ENCODE data around the gene SLC40A1. TPM values are rescaled to one million over a fixed set of nuclear protein-coding genes. Genes with fewer than 3 reads are reported as not detected.

Gene SLC40A1
- total RNA-seq, 1 donor from 2014 or later = 8.3 TPM

DNA sequence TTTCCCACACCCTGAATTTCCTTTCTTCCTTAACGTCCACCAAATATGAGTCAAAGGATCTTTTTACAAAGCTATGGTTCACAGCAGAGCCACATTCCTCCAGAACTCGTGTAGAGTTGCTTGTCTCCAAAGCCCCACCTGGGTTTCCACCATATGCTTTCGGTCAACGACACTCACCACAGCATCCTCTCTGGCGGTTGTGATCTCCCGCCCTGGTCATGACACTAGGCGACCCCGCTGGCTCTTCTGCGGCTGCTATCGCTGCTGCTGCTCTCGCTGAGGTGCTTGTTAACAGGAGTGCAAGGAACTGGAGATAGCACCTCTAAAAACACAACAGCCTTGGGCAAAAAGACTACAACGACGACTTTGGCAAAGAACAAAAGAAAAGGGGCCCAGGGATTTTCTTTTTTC is 340 bp downstream of the SLC40A1 start:
- Histone ChIP-seq H3K27me3 (ENCODE audit: control insufficient read depth, insufficient read depth, low read length) (no peaks in the 10 kb centered on the region), H3K4me3 (ENCODE audit: low read depth, low read length) (peak overlapping the region; percentile 45), H3K36me3 (ENCODE audit: control insufficient read depth, insufficient read depth, low read length) (no peaks in the 10 kb centered on the region)
- DNase-seq (ENCODE audit: low read depth) = no peak
- TF ChIP-seq, protein P1, sequence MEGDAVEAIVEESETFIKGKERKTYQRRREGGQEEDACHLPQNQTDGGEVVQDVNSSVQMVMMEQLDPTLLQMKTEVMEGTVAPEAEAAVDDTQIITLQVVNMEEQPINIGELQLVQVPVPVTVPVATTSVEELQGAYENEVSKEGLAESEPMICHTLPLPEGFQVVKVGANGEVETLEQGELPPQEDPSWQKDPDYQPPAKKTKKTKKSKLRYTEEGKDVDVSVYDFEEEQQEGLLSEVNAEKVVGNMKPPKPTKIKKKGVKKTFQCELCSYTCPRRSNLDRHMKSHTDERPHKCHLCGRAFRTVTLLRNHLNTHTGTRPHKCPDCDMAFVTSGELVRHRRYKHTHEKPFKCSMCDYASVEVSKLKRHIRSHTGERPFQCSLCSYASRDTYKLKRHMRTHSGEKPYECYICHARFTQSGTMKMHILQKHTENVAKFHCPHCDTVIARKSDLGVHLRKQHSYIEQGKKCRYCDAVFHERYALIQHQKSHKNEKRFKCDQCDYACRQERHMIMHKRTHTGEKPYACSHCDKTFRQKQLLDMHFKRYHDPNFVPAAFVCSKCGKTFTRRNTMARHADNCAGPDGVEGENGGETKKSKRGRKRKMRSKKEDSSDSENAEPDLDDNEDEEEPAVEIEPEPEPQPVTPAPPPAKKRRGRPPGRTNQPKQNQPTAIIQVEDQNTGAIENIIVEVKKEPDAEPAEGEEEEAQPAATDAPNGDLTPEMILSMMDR (IDR thresholded peaks at IDR 0.05; ENCODE audit: insufficient read depth, low read length, poor library complexity, severe bottlenecking) = no peak

DNA sequence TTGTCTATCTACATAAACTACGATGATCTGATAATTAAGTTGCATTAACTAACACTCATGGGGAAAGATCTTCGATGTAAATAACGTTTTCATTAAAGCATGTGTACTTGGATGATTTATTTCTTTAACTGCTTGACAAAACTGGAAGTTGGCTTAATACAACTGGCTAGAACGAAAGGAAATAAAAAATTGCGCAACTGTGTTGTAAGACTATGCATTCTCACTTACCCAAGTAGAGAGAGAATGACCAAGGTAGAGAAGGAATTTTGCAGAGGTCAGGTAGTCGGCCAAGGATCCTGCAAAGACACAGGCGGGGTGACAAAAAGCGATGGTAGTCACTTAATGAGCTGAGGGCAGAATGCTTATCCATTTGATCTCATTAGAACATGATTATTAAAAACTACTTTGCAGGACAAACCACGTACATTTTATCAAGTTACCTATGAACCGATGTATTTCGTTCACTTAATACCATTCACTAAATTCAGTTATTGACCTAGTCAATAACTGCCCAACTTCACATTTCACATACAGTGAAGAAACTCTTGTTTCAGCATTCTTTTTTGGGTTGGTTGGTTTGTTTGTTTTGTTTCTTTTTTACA is 900 bp downstream of the SLC40A1 start:
- Histone ChIP-seq H3K36me3 (ENCODE audit: control insufficient read depth, insufficient read depth, low read length) (no peaks in the 10 kb centered on the region), H3K27me3 (ENCODE audit: control insufficient read depth, insufficient read depth, low read length) (no peaks in the 10 kb centered on the region), H3K4me3 (ENCODE audit: low read depth, low read length) (no peak overlapping the region)
- no peak for DNase-seq (ENCODE audit: low read depth)
- TF ChIP-seq, protein P1 (IDR thresholded peaks at IDR 0.05; ENCODE audit: insufficient read depth, low read length, poor library complexity, severe bottlenecking) = no peak

GRCh38 chr2:189578272-189578950 is 2.2 kb downstream of the SLC40A1 start:
- no peak overlapping the region for H3K4me3 ChIP-seq (ENCODE audit: low read depth, low read length)
- no peaks in the 10 kb centered on the region for H3K36me3 ChIP-seq (ENCODE audit: control insufficient read depth, insufficient read depth, low read length)
- TF ChIP-seq, protein P1 (IDR thresholded peaks at IDR 0.05; ENCODE audit: insufficient read depth, low read length, poor library complexity, severe bottlenecking) = no peak
- no peak for DNase-seq (ENCODE audit: low read depth)
- H3K27me3 ChIP-seq (ENCODE audit: control insufficient read depth, insufficient read depth, low read length) = no peaks in the 10 kb centered on the region

DNA sequence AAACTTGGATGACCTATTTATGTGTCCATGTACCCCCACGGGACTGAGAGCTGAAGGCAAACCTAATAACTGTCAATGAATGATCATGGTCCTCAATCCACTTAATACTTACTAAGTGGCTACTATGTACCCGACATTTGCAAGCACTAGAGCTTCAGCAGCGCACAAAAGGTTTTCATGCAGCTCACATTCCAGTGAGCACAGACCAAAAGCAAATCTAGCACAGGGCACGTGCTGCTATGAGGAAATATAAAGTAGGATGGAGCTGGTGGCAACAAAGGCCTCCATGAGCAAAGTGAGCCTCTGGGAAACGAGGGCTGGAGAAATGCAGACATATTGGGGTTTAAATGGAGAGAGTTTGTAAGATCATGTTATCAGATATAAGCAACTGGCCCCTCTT is 3.5 kb downstream of the SLC40A1 start:
- Histone ChIP-seq H3K27me3 (ENCODE audit: control insufficient read depth, insufficient read depth, low read length) (no peaks in the 10 kb centered on the region), H3K4me3 (ENCODE audit: low read depth, low read length) (no peak overlapping the region), H3K36me3 (ENCODE audit: control insufficient read depth, insufficient read depth, low read length) (no peaks in the 10 kb centered on the region)
- DNase-seq (ENCODE audit: low read depth) = no peak
- TF ChIP-seq, protein P1 (IDR thresholded peaks at IDR 0.05; ENCODE audit: insufficient read depth, low read length, poor library complexity, severe bottlenecking) = no peak

DNA sequence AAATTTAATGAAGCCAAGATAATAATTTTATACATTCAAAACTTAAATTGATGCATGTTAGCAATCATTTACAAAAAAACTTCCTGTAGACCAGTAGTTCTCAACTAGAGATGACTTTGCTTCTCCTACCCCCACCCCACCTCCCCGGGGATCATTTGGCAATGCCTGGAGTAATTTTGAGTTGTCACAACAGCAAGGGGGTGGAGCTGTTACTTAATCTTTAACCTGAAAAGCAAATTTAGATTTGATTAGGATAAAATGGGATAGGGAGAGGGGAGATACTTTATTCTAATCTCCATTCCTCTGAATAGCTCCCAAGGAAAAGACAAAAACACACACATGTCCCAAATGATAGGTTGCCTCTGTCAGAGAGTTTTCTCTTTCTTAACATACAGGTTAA is 4.2 kb downstream of the SLC40A1 start:
- Histone ChIP-seq H3K27me3 (ENCODE audit: control insufficient read depth, insufficient read depth, low read length) (no peaks in the 10 kb centered on the region), H3K4me3 (ENCODE audit: low read depth, low read length) (no peak overlapping the region)
- TF ChIP-seq, protein P1 (IDR thresholded peaks at IDR 0.05; ENCODE audit: insufficient read depth, low read length, poor library complexity, severe bottlenecking) = no peak

More for the DNA sequence above, 4.2 kb downstream of the SLC40A1 start:
- H3K36me3 ChIP-seq (ENCODE audit: control insufficient read depth, insufficient read depth, low read length) = no peaks in the 10 kb centered on the region
- no peak for DNase-seq (ENCODE audit: low read depth)
